ENCODE measurements around the gene TMEM255A. TPM values are rescaled to one million over a fixed set of nuclear protein-coding genes. Genes with fewer than 3 reads are reported as not detected.

Gene TMEM255A
- total and polyA plus RNA-seq, 2 of the 13 experiments (the other 11 are each of a cell fraction or from before 2014, with no cell fraction given), result 0.13 to 0.40 TPM

DNA sequence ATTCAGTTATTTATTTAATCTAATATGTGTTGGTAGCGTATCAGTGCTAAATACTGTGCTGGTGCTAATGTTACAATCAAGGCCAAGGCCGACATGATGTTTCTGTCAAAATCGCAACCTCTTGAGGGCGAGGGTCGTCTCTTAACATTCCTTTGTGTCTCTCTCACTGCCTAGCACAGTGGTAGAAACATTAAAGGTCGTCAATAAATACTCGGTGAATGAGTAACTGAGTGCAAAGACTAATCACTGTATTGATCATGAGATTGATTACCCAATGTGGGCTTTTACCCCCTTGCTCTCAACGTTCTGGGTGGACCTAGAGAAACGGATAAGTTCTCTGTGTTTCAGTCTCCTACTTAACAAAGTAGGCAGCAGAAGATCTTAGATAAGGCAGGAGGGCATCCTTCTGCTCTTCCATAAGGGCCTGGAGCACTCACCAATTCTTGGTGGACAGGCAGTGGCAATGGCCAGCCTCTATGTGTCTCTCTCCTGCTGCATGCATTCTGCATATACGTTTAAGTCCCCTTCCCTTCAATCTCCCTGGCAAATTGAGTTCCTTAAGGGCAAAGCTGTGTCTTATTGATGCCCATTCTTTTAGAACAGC, 30.1 kb downstream of the TMEM255A start (continued):
- TF ChIP-seq EEA1 (CRISPR knock-in tag; IDR thresholded peaks at IDR 0.05; ENCODE audit: borderline replicate concordance), result no peak
- TF ChIP-seq SP5 (CRISPR knock-in tag; IDR thresholded peaks at IDR 0.05; ENCODE audit: borderline replicate concordance, low read depth), result no peak
- TF ChIP-seq HNF4G (IDR thresholded peaks at IDR 0.05; ENCODE audit: borderline replicate concordance, low read depth, low read length), result peak; percentile 39; the same call in 1 of the 2 replicates
- TF ChIP-seq HNF4G (CRISPR knock-in tag; IDR thresholded peaks at IDR 0.05; ENCODE audit: borderline replicate concordance, low read depth), result no peak
- peak; percentile 49; the same call in 1 of the 2 replicates for TF ChIP-seq NCOR1 (IDR thresholded peaks at IDR 0.05; ENCODE audit: borderline replicate concordance, low read length)
- TF ChIP-seq REXO4 (CRISPR knock-in tag; IDR thresholded peaks at IDR 0.05; ENCODE audit: borderline replicate concordance), result no peak
- TF ChIP-seq, protein P1, sequence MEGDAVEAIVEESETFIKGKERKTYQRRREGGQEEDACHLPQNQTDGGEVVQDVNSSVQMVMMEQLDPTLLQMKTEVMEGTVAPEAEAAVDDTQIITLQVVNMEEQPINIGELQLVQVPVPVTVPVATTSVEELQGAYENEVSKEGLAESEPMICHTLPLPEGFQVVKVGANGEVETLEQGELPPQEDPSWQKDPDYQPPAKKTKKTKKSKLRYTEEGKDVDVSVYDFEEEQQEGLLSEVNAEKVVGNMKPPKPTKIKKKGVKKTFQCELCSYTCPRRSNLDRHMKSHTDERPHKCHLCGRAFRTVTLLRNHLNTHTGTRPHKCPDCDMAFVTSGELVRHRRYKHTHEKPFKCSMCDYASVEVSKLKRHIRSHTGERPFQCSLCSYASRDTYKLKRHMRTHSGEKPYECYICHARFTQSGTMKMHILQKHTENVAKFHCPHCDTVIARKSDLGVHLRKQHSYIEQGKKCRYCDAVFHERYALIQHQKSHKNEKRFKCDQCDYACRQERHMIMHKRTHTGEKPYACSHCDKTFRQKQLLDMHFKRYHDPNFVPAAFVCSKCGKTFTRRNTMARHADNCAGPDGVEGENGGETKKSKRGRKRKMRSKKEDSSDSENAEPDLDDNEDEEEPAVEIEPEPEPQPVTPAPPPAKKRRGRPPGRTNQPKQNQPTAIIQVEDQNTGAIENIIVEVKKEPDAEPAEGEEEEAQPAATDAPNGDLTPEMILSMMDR (CRISPR knock-in tag; IDR thresholded peaks at IDR 0.05), result 0 out of 2 replicates have a peak, but pooled peaks have one; percentile 9
- TF ChIP-seq ZNF207 (IDR thresholded peaks at IDR 0.05; ENCODE audit: borderline replicate concordance), result no peak
- no peak for TF ChIP-seq ZNF652 (CRISPR knock-in tag; IDR thresholded peaks at IDR 0.05; ENCODE audit: borderline replicate concordance, low read depth)
- TF ChIP-seq, protein P2, sequence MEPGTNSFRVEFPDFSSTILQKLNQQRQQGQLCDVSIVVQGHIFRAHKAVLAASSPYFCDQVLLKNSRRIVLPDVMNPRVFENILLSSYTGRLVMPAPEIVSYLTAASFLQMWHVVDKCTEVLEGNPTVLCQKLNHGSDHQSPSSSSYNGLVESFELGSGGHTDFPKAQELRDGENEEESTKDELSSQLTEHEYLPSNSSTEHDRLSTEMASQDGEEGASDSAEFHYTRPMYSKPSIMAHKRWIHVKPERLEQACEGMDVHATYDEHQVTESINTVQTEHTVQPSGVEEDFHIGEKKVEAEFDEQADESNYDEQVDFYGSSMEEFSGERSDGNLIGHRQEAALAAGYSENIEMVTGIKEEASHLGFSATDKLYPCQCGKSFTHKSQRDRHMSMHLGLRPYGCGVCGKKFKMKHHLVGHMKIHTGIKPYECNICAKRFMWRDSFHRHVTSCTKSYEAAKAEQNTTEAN (CRISPR knock-in tag; conservative IDR thresholded peaks at IDR 0.05), result no peak
- no peak for TF ChIP-seq PRMT3 (CRISPR knock-in tag; IDR thresholded peaks at IDR 0.05; ENCODE audit: borderline replicate concordance, low read depth)
- no peak for TF ChIP-seq POLR2AphosphoS2 (IDR thresholded peaks at IDR 0.05; ENCODE audit: low read depth, low read length)
- no peak for TF ChIP-seq HMGXB4 (CRISPR knock-in tag; IDR thresholded peaks at IDR 0.05; ENCODE audit: borderline replicate concordance in 1 of 2, low read depth in 1 of 2)
- no peak for TF ChIP-seq ZNF83 (CRISPR knock-in tag; IDR thresholded peaks at IDR 0.05; ENCODE audit: borderline replicate concordance)
- no peak for TF ChIP-seq MXD3 (CRISPR knock-in tag; IDR thresholded peaks at IDR 0.05)
- peak in 1 of 2 experiments; percentile 57; a peak in 1 of 4 replicates for TF ChIP-seq EP300 (IDR thresholded peaks at IDR 0.05; ENCODE audit: low read depth in 2 of 2, low read length in 2 of 2)
- TF ChIP-seq EP300 (CRISPR knock-in tag; IDR thresholded peaks at IDR 0.05; ENCODE audit: borderline replicate concordance), result no peak
- peak; percentile 18; the same call in 1 of the 2 replicates for TF ChIP-seq HDAC1 (CRISPR knock-in tag; IDR thresholded peaks at IDR 0.05)
- peak; percentile 68 for TF ChIP-seq GATAD2A (CRISPR knock-in tag; IDR thresholded peaks at IDR 0.05)
- TF ChIP-seq NR2F2 (IDR thresholded peaks at IDR 0.05; ENCODE audit: borderline replicate concordance, low read depth), result peak; percentile 43; the same call in 1 of the 2 replicates
